SU-DHL-6 (cell line): ENCODE data around the gene SAMD11.
"Not testable (repeated sequence)": the region's sequence is repeated elsewhere in the genome, so short reads cannot be mapped to it uniquely, and the experiment has no call there.

Experiments
- H2AFZ ChIP-seq: fragments of 200-600 bp; sonication (generic); 2 replicates; pipeline ENCODE4 v1.6.1; 2014; ENCODE audit warnings: low read depth, mild to moderate bottlenecking, moderate library complexity, mixed read lengths, antibody characterized with exemption, low read length; ENCODE audit not compliant: severe bottlenecking
- H3F3A ChIP-seq: fragments of 200-600 bp; shearing (Covaris generic); 2 replicates; pipeline ENCODE4 v1.6.0; 2016; ENCODE audit warnings: antibody characterized with exemption, mild to moderate bottlenecking; ENCODE audit not compliant: insufficient read depth
- H3K27ac ChIP-seq: fragments of 200-600 bp; sonication (generic); 2 replicates; pipeline ENCODE4 v1.5.1; 2016; ENCODE audit warnings: low read depth, mild to moderate bottlenecking, low read length, moderate library complexity, mixed read lengths
- H3K27me3 ChIP-seq: fragments of 200-600 bp; sonication (generic), shearing (Covaris generic); 2 replicates; pipeline ENCODE4 v1.6.0; 2014; ENCODE audit warnings: mild to moderate bottlenecking, low read length
- H3K36me3 ChIP-seq: fragments of 200-600 bp; sonication (generic); 2 replicates; pipeline ENCODE4 v1.6.1; 2014; ENCODE audit warnings: mild to moderate bottlenecking, low read length, mixed read lengths
- H3K4me2 ChIP-seq: fragments of 300-600, 200-600 bp; shearing (Covaris generic), sonication (generic); 2 replicates; pipeline ENCODE4 v1.6.0; 2014; ENCODE audit warnings: low read length, low read depth, mild to moderate bottlenecking; ENCODE audit not compliant: poor library complexity, severe bottlenecking
- H3K4me3 ChIP-seq: fragments of 200-600 bp; sonication (generic); 2 replicates; pipeline ENCODE4 v1.5.1; 2014; ENCODE audit warnings: antibody characterized with exemption, low read length, mild to moderate bottlenecking, mixed read lengths; ENCODE audit not compliant: insufficient read depth, poor library complexity, severe bottlenecking
- H3K79me2 ChIP-seq: fragments of 200-600 bp; sonication (generic); 2 replicates; pipeline ENCODE4 v1.6.1; 2014; ENCODE audit warnings: mild to moderate bottlenecking, low read length, moderate library complexity; ENCODE audit not compliant: insufficient read depth
- H3K9ac ChIP-seq: fragments of 200-600 bp; sonication (generic); 2 replicates; pipeline ENCODE4 v1.7.0; 2014; ENCODE audit warnings: mild to moderate bottlenecking, low read length
- H3K9me2 ChIP-seq: fragments of 200-600 bp; sonication (generic); replicated peaks from 2 replicates; pipeline ENCODE4 v1.6.1; 2014; ENCODE audit warnings: low read length; ENCODE audit not compliant: insufficient read depth
- H3K9me3 ChIP-seq: fragments of 200-600 bp; sonication (generic); 2 replicates; pipeline ENCODE4 v1.6.1; 2014; ENCODE audit warnings: low read length, mixed read lengths; ENCODE audit not compliant: insufficient read depth
- H4K20me1 ChIP-seq: fragments of 200-600 bp; sonication (generic); 2 replicates; pipeline ENCODE4 v1.6.1; 2014; ENCODE audit warnings: low read depth, mild to moderate bottlenecking, antibody characterized with exemption, low read length, moderate library complexity, mixed read lengths
- CTCF ChIP-seq: fragments of 200-600 bp; sonication (generic); IDR thresholded peaks from one replicate; pipeline ENCODE4 v1.5.1; 2017; ENCODE audit warnings: antibody characterized with exemption, mild to moderate bottlenecking, low read length, moderate library complexity; ENCODE audit not compliant: insufficient read depth, poor library complexity, severe bottlenecking
- EZH2phosphoT487 ChIP-seq: fragments of 200-600 bp; sonication (generic), shearing (Covaris generic); conservative IDR thresholded peaks from 2 replicates; pipeline ENCODE4 v1.6.1; 2018; ENCODE audit warnings: mild to moderate bottlenecking, antibody characterized with exemption, low read length, moderate library complexity, mixed read lengths

The SAMD11 gene

GRCh38 chr1:890661-891060, 33.1 kb upstream of the SAMD11 start:
- no peak overlapping the region for H3K4me3 ChIP-seq
- no peaks in the 10 kb centered on the region for H3K9me3 ChIP-seq
- no peaks in the 10 kb centered on the region for H3K9me2 ChIP-seq
- no peaks in the 10 kb centered on the region for H3F3A ChIP-seq
- TF ChIP-seq CTCF, result no peak
- no peak for TF ChIP-seq EZH2phosphoT487
- H3K27me3 ChIP-seq, result no peaks in the 10 kb centered on the region
- H3K36me3 ChIP-seq, result no peaks in the 10 kb centered on the region
- H4K20me1 ChIP-seq, result no peaks in the 10 kb centered on the region
- no peak overlapping the region for H3K27ac ChIP-seq
- H2AFZ ChIP-seq, result no peak overlapping the region
- H3K4me2 ChIP-seq, result no peak overlapping the region
- no peak overlapping the region for H3K9ac ChIP-seq
- no peaks in the 10 kb centered on the region for H3K79me2 ChIP-seq

DNA sequence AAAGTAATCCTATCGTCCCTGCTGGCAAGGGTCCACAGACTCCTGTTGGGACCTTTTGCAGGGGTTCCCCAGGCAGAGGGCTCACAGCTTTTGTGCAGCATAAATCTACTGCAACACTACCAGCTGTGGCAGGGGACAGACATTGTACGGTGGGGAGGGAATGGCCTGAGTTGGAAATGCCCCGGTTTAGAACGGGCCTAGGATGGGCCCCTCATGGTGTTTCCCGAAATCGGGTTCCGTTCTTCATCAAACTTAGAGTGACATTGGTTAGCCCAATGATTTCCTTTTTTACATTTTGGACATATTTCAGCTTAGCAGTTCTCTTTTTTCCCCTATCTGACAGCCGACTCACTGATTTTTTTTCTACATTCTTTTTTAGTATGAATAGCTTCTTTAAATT, 26.5 kb upstream of the SAMD11 start:
- Histone ChIP-seq H3F3A (no peaks in the 10 kb centered on the region), H3K4me3 (no peak overlapping the region), H3K9me2 (no peaks in the 10 kb centered on the region), H3K36me3 (no peaks in the 10 kb centered on the region), H3K79me2 (no peaks in the 10 kb centered on the region), H3K27me3 (no peaks in the 10 kb centered on the region), H3K27ac (no peak overlapping the region), H3K9ac (no peak overlapping the region), H2AFZ (no peak overlapping the region), H4K20me1 (no peaks in the 10 kb centered on the region), H3K9me3 (no peaks in the 10 kb centered on the region), H3K4me2 (no peak overlapping the region)
- TF ChIP-seq EZH2phosphoT487, result no peak
- TF ChIP-seq CTCF, result no peak

DNA sequence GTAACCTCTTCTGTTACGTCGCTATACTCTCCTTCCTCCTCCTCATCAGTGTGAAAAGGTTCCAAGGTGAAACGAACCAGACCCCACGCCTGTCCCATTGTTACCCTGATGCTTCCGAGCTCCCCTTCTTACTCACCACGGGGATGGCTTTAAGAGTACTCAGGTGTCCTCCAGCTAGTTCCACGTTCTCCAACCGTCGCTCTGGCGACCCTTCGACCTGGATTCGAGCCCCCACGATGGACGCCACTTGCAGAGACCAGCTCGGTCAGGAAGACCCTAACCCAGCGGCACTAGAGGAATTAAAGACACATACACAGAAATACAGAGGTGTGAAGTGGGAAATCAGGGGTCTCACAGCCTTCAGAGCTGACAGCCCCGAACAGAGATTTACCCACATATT, 25.8 kb upstream of the SAMD11 start:
- not testable (repeated sequence) for H3K36me3 ChIP-seq, H3K9ac ChIP-seq, H3K79me2 ChIP-seq, H3K27me3 ChIP-seq, H3K9me2 ChIP-seq, H3K9me3 ChIP-seq, H3K4me3 ChIP-seq, H3K27ac ChIP-seq, H3F3A ChIP-seq, H2AFZ ChIP-seq, H3K4me2 ChIP-seq, H4K20me1 ChIP-seq

DNA sequence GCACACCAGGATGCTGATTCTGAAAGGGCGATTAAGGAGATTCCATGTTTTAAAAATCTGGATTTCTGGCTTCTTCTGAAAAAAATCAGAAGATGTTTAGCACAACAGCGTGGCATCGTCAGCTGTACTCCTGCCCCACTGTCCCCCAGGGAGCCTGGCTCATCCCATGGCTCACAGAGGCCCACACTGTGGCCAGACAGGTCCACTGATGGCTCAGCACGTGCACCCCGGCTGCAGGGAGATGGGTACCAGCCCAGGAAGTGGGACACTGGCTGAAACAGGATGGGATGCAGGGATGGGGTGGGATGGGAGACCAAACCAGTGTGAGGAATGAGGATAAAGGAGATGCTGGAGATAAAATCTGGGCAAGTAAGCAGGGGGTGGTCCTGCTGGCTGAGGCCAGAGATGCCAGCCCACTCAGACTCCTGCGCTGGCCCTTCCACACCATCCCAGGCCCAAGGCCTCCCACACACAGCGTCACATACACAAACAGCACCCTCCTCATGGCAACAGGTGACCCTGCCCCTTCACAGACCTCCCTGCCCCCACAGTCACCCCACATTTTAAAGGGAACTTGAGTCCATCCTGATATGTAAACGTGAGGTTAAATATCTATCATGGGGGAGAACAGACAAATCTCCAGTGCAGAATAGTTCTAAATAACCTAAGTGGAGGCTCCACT, 23.9 kb upstream of the SAMD11 start:
- H3F3A ChIP-seq, result no peaks in the 10 kb centered on the region
- no peak overlapping the region for H3K4me3 ChIP-seq
- H3K9me2 ChIP-seq, result no peaks in the 10 kb centered on the region
- no peaks in the 10 kb centered on the region for H3K79me2 ChIP-seq
- no peak overlapping the region for H3K9ac ChIP-seq
- no peaks in the 10 kb centered on the region for H3K9me3 ChIP-seq
- TF ChIP-seq CTCF (no peak), EZH2phosphoT487 (no peak)
- H3K27ac ChIP-seq, result no peak overlapping the region
- H4K20me1 ChIP-seq, result no peaks in the 10 kb centered on the region
- H3K27me3 ChIP-seq, result no peaks in the 10 kb centered on the region
- no peaks in the 10 kb centered on the region for H3K36me3 ChIP-seq
- no peak overlapping the region for H2AFZ ChIP-seq
- H3K4me2 ChIP-seq, result no peak overlapping the region
